NCI-H524 treated with DMSO at 0.1 percent for 48 hours (cell line): ENCODE data around the gene KLHL26.

Experiments
- DNase-seq: peaks from one replicate; lab custom pipeline; 2025; lab: John Stamatoyannopoulos, UW

The KLHL26 gene

DNA sequence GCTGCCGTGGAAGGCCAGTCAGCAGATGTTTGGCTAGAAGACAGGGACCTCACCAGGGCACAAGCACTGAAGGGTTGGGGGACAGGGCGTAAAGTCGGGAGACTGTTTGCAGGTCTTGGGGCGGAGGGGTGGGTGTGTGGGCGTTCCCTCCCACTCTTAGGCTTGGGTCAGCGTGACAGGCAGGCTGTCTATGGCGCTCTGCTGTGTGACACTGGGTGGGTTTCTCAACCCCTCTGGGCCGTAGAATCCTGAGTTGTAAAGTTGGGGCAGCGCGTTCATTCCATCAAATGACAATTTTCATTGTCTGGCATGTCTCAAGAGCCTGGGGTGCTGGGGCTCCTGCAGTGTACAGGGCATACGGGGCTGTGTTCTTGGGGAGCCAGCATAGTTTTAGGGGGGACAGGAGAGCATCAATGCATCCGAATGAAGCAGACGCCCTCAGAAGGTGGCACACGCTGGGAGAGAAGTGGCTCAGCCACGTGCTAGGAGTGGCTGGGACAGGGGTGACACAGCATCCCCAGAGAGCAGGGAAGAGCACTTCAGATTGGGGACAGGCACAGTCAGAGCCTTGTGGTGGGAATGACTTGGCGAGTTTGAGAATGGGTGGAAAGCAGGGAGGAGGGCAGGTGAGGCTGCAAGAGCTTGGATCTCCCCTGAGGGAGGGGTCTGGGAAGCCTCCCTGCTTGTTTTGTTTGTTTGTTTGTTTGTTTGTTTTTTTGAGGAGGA is 51.1 kb downstream of the KLHL26 start:
- DNase-seq = no peak

GRCh38 chr19:18696023-18696422 is 59.2 kb downstream of the KLHL26 start:
- DNase-seq = no peak

GRCh38 chr19:18697680-18698079 is 60.9 kb downstream of the KLHL26 start:
- no peak for DNase-seq

DNA sequence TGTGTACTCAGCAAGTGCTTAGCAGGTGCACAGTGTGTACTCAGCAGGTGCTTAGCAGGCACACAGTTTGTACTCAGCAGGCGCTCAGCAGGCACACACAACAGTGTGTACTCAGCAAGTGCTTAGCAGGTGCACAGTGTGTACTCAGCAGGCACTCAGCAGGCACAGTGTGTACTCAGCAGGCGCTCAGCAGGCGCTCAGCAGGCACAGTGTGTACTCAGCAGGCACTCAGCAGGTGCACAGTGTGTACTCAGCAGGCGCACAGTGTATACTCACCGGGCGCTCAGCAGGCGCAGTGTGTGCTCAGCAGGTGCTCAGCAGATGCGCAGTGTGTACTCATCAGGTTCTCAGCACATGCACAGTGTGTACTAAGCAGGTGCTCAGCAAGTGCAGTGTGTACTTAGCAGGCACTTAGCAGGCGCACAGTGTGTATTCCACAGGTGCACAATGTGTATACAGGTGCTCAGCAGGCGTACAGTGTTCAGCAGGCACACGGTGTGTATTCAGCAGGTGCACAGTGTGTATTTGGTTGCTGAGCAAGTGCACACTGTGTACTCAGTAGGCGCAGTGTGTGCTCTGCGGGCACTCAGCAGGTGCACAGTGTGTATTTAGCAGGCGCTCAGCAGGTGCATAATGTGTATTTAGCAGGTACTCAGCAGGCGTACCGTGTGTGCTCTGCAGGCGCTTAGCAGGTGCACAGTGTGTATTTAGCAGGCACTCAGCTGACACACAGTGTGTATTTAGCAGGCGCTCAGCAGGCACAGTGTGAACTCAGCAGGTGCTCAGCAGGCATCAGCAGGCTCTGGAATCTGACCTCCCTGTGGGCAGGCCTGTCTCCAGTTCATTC is 61.7 kb downstream of the KLHL26 start:
- no peak for DNase-seq

DNA sequence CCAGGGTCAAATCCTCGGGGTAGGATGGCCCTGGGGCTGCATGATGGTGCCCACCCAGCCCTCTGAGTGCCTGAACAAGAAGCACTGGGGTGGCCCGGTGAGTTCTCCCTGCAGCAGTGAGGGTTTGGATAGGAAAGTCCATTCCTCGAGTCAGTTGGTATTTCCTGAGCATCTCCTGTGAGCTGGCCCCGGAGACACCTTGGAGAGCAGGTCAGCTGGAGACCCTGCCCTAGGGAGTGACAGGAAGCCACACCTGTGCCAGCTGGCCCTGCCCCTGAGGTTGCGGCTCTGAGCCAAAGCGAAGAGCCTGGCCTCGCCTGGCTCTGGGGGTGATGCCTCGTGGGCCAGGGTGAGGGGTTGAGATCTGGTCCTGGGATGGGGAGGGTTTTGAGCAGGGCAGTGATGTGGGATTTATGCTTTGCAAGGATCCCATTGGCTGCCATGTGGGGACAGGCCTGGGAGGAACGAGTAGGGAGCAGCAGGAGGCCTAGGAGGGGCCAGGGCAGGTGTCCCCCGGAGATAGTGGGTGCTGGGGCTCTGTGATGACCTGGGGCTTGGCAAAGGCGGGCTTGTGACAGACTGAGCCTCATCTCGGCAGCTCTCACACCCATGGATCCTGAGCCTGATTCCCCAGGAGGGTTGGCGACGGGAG is 62.7 kb downstream of the KLHL26 start:
- no peak for DNase-seq

DNA sequence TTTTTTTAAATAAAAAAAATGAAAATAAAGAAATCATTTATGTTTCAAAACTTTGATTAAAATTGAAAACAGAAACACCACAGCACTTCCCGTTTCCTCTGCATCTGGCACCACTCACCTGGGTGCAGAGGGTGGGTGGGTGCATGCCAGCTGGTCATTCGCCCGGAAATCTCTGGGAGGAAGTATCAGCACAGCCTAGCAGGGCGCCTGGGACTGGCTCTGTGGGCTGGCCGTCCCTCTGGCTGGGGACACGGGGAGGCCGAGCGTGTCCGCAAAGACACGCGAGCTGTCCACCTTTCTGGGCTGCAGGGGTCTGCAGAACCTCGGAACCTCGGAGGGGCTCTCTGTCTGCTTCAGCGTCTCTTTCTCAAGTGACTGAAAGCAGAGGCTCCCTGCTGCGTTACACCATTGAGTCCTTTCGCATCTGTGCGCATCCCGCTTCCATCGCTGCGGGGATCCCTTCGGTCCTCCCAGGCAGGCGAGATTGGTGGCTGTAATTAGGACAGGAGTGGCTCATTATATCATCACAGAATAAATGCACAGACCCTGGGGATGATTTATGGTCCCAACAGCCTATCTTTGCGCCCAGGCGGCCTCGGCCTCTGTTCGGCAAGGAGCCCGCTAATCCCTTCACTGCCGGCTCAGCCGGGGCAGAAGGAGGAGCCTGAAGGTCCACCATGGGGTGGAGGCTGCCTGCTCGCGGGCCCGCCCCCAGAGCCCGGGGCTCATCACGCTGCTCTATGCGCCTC is 63.8 kb downstream of the KLHL26 start:
- peak; percentile 90 for DNase-seq

DNA sequence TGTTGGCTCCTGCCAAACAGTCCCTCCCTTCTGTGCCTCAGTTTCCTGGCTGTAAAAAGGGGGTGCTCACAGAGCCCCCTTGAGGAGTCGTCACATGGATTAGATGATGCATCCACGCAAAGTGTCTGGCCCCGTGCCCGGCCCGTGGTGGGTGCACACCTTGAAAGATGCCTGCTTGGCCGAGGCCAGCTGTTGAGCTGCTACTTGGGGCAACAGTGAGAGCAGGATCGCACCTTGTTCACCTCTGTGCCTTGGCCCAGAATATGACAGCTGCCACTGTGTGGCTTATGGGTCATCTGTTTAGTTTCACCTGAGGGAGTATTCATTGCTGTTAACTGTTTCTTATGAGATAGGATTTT is 64.4 kb downstream of the KLHL26 start:
- peak; percentile 58 for DNase-seq

DNA sequence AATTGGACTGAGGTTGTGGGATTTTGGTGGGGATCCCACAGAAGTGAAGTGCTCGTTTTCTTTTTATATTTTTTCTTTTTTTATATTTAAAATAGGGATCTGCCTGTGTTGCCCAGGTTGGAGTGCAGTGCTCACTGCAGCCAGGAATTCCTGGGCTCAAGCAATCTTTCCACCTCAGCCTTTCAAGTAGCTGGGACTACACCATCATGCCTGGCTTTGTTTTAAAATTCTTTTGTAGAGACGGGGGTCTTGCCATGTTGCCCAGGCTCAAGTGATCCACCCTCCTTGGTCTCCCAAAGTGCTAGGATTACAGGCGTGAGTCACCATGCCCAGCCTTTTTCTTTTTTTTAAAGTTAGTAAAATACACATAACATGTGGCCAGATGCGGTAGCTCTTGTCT is 67.2 kb downstream of the KLHL26 start:
- no peak for DNase-seq

DNA sequence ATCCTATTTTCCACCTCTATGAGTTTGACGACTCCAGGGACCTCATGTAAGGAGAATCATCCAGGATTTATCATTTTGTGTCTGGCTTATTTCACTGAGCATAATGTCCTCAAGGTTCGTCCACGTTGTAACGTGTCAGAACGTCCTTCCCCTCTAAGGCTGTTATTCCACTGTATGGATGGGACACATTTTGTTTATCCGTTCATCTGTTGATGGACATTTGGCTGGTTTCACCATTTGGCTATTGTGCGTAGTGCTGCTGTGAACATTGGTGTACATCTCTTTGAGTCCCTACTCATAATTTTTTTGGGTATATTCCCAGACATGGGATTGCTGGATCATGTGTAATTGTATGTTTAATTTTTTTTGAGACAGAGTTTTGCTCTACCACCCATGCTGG is 68.1 kb downstream of the KLHL26 start:
- DNase-seq = no peak

- DNase-seq = no peak
Observed at GRCh38 chr19:18708452-18709231, 71.8 kb downstream of the KLHL26 start.

DNA sequence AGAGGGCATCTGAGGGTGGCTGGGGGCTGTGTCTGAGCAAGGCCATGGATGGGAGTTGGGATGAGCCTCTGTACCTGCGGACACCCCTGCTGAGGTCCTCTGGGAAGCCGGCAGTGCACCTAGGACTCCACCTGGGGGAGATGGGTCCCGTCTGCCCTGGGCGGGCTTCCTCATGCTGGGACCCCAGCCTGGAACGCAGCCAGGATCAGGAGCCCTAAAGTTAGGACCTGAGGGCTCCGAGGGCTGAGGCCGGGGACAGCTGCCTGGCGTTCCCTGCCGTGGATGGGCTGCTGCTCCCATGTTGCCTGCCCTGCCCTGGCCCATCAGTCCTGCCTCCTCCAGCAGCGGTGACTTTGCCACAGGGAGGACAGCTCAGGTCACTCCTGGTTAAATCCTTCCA is 72.7 kb downstream of the KLHL26 start:
- DNase-seq = no peak

DNA sequence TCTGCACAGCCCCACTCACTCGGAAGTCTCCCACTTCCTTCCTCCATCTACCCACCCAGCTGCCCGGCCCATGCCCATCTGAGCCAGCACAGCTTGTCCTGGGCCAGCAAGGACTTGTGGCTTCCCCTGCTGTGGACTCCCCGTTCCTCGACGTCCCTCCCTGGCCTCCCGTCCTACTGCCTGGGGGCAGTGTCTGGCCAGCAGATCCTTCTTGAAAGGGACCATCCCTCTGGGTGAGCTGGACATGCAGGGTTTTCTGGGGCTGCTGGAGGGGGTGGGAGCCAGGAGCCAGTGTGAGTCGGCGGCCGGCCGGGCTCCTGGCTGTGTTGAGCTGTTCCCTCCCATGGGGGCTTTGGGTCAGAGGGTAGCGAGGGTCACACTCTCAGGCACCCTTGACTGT is 73.4 kb downstream of the KLHL26 start:
- DNase-seq = no peak

GRCh38 chr19:18710996-18711751 is 74.3 kb downstream of the KLHL26 start:
- DNase-seq = no peak

- DNase-seq = no peak
Observed at GRCh38 chr19:18711893-18712292, 75.1 kb downstream of the KLHL26 start.

- no peak for DNase-seq
Observed at GRCh38 chr19:18712981-18713380, 76.2 kb downstream of the KLHL26 start.

- no peak for DNase-seq
Observed at GRCh38 chr19:18713550-18714117, 76.8 kb downstream of the KLHL26 start.

GRCh38 chr19:18715416-18715815 is 78.6 kb downstream of the KLHL26 start:
- no peak for DNase-seq

DNA sequence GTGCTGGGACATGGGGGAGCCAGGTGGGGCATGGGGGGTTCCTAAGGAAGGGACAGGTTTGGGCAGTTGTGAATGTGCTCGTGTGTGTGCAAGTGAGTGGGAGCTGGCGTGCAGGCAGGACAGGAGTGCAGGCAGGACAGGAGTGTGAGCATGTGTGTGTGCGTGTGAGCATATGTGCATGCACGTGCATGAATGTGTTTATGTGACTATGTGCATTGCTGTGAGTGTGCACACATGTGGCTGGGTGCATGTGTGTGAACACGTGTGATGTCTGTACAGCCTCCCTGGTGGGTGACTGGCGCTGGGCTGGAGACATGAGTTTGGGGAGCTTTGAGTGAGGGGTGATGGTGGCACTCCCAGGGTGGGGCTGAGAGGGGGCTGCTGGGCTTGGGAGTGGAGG is 80.0 kb downstream of the KLHL26 start:
- DNase-seq = no peak

DNA sequence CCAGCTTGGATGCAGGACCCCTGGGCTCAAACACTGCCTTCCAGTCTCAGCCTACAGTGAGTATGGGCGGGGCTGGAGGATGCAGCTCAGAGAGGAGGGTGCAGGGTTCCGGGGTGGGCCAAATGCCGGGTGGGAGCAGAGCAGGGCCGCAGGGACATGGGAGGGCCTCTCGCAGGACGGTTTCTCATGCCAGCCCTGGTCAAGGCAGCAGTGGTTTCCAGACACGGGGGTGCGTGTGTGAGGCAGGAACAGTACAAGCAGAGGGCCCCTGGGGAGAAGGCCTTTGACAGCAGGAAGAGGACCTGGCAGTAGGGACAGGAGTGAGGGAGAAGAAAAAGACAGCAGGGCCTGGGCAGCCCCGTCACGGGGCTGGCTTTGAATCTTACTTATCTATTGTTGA is 80.8 kb downstream of the KLHL26 start:
- DNase-seq = no peak

GRCh38 chr19:18718015-18718526 is 81.2 kb downstream of the KLHL26 start:
- DNase-seq = no peak
